K562 (cell line): ENCODE results near the gene FAM43B. TPM values are rescaled to one million over a fixed set of nuclear protein-coding genes. Genes with fewer than 3 reads are reported as not detected.

Experiments used
- ATAC-seq: fragments of 200-7000 bp; cut with Tn5 transposase; 3 replicates; pipeline ENCODE4 v1.9.1; 2020; ENCODE audit warnings: moderate library complexity
- BruUV-seq: library from RNA; stranded (reverse); fragments of 400-500 nt; replicated peaks from 2 replicates; lab custom pipeline; 2021; lab: Mats Ljungman, UMichigan
- CTCF ChIA-PET: fragments of 300-600 bp; formaldehyde crosslinking; extraction: SDS; loops from one replicate; lab custom pipeline; 2021; ENCODE audit warnings: low intra/inter-chr PET ratio; lab: Yijun Ruan, JAX
- POLR2A ChIA-PET: fragments of 300-600, 350-650 bp; sonication (Branson Sonifier 250); formaldehyde crosslinking; extraction: SDS; loops from one replicate; lab custom pipeline; 2021; ENCODE audit warnings: antibody characterized with exemption, inconsistent platforms; lab: Yijun Ruan, JAX
- DNase-seq, 4 experiments: peaks; one replicate each; pipeline versions ENCODE4 v3.0.0 to v3.0.0-alpha.2; 2011 to 2018; ENCODE audit warnings: low spot score in 3 of 4, mixed read lengths in 3 of 4; ENCODE audit errors: extremely low read depth in 1 of 4
- FAIRE-seq: peaks from 2 replicates; lab custom pipeline; 2011; peaks lifted over from hg19 to GRCh38; lab: Jason Lieb, UNC
- H2AFZ ChIP-seq: 2 replicates; pipeline ENCODE4 v1.6.0; 2011; ENCODE audit warnings: low read depth, low read length, control low read depth, inconsistent platforms
- H3K27ac ChIP-seq: fragments of 200-600 bp; 3 replicates; pipeline ENCODE4 v1.8.0; 2011; ENCODE audit warnings: low read depth, mild to moderate bottlenecking, control low read depth, inconsistent platforms, low read length, moderate library complexity, mixed read lengths; ENCODE audit errors: extremely low read depth
- H3K27me3 ChIP-seq, 2 experiments: fragments of 300-600 bp in 1 of 2; 2 replicates in 1 of 2; 3 replicates in 1 of 2; pipeline versions ENCODE4 v1.6.0 to v1.8.0; 2011; ENCODE audit warnings: inconsistent platforms in 2 of 2, low read length in 2 of 2, mild to moderate bottlenecking in 1 of 2, mixed read lengths in 1 of 2, moderate library complexity in 1 of 2; ENCODE audit not compliant: control insufficient read depth in 2 of 2, insufficient read depth in 2 of 2
- H3K36me3 ChIP-seq: fragments of 300-600 bp; 3 replicates; pipeline ENCODE4 v1.8.0; 2011; ENCODE audit warnings: mild to moderate bottlenecking, low read length, inconsistent platforms; ENCODE audit not compliant: control insufficient read depth, insufficient read depth
- H3K4me1 ChIP-seq, 2 experiments: fragments of 200-600 bp in 1 of 2; replicated peaks in 1 of 2; 2 replicates in 1 of 2; 3 replicates in 1 of 2; pipeline versions ENCODE4 v1.5.1 to v1.8.0; 2011; ENCODE audit warnings: inconsistent platforms in 2 of 2, low read length in 2 of 2, mild to moderate bottlenecking in 1 of 2, mixed read lengths in 1 of 2, moderate library complexity in 1 of 2; ENCODE audit not compliant: control insufficient read depth in 2 of 2, insufficient read depth in 2 of 2
- H3K4me2 ChIP-seq: 2 replicates; pipeline ENCODE4 v1.6.1; 2011; ENCODE audit warnings: low read length, control low read depth, inconsistent platforms, mixed read lengths; ENCODE audit not compliant: insufficient read depth
- H3K4me3 ChIP-seq: fragments of 200-600 bp; sonication (generic), shearing (Covaris generic); 2 replicates; pipeline ENCODE4 v1.5.1; 2016; ENCODE audit warnings: control low read depth, inconsistent platforms
- H3K79me2 ChIP-seq: fragments of 200-600 bp; 3 replicates; pipeline ENCODE4 v1.8.0; 2011; ENCODE audit warnings: low read length, inconsistent platforms; ENCODE audit not compliant: control insufficient read depth, insufficient read depth
- H3K9ac ChIP-seq, 2 experiments: 2 replicates each; pipeline versions ENCODE4 v1.6.0 to v1.6.1; 2011; ENCODE audit warnings: low read depth in 2 of 2, low read length in 2 of 2, control low read depth in 1 of 2, inconsistent platforms in 1 of 2, mild to moderate bottlenecking in 1 of 2, mixed read lengths in 1 of 2; ENCODE audit not compliant: insufficient read depth in 1 of 2
- H3K9me1 ChIP-seq: one replicate; pipeline ENCODE4 v1.6.0; 2011; ENCODE audit warnings: inconsistent platforms, mild to moderate bottlenecking, low read length, moderate library complexity; ENCODE audit not compliant: control insufficient read depth, insufficient read depth
- H3K9me3 ChIP-seq: replicated peaks from 2 replicates; pipeline ENCODE4 v1.5.1; 2011; ENCODE audit warnings: low read depth, low read length, inconsistent platforms; ENCODE audit not compliant: control insufficient read depth, insufficient read depth
- H4K20me1 ChIP-seq: replicated peaks from 2 replicates; pipeline ENCODE4 v1.6.1; 2011; ENCODE audit warnings: low read length, inconsistent platforms, mixed read lengths; ENCODE audit not compliant: control insufficient read depth, insufficient read depth
- GMEB1 ChIP-seq: fragments of 250-450 bp; sonication (Bioruptor Pico); IDR thresholded peaks from 2 replicates; pipeline ENCODE4 v1.4.0; 2020; ENCODE audit warnings: mild to moderate bottlenecking
- WGBS: fragments of 100-300 bp; shearing (Covaris generic); methylation state at CpG from one replicate; pipeline ENCODE4 v1.1.6; 2016; ENCODE audit warnings: low coverage, mixed read lengths; ENCODE audit not compliant: insufficient coverage; ENCODE audit errors: missing lambda C conversion rate; 5-methylcytosine and 5-hydroxymethylcytosine counted together
- in situ Hi-C: fragments of 300-500 bp; cut with MboI; formaldehyde crosslinking; loops from 4 replicates; pipeline ENCODE4 v1.15.0; 2018; ENCODE audit warnings: inconsistent platforms, mixed read lengths
- intact Hi-C: fragments of 100-400 bp; cut with micrococcal nuclease; formaldehyde crosslinking; loops from 2 replicates; pipeline ENCODE4 v1.14.2; 2022
- polyA plus RNA-seq, 8 experiments: library from polyadenylated mRNA; depleted of rRNA in 4 of 8; stranded (reverse) in 5 of 8; unstranded in 3 of 8; fragments of >200 nt; fragmentation: Nextera tagmentation in 2 of 8; fragmentation: Illumina TruSeq in 1 of 8; extraction: Ambion mirVana in 2 of 8; extraction: Trizol in 1 of 8; gene quantifications; 2 replicates each; pipeline versions ENCODE4 v1.2.1 to v1.2.3, GENCODE V29; 2011 to 2014; ENCODE audit warnings: inconsistent platforms in 1 of 8, missing spikeins in 1 of 8
- total RNA-seq, 7 experiments: library from RNA; depleted of rRNA in 6 of 7; stranded (reverse); fragments of >200 nt in 6 of 7; fragmentation: Illumina TruSeq in 2 of 7; extraction: Trizol in 2 of 7; gene quantifications; 2 replicates each; pipeline versions ENCODE4 v1.2.1 to v1.2.3, GENCODE V29; 2011 to 2021; ENCODE audit warnings: low replicate concordance in 1 of 7

FAM43B gene
- total and polyA plus RNA-seq, 9 of the 15 experiments (the other 6 are each of a cell fraction or from before 2014, with no cell fraction given) = not detected

DNA sequence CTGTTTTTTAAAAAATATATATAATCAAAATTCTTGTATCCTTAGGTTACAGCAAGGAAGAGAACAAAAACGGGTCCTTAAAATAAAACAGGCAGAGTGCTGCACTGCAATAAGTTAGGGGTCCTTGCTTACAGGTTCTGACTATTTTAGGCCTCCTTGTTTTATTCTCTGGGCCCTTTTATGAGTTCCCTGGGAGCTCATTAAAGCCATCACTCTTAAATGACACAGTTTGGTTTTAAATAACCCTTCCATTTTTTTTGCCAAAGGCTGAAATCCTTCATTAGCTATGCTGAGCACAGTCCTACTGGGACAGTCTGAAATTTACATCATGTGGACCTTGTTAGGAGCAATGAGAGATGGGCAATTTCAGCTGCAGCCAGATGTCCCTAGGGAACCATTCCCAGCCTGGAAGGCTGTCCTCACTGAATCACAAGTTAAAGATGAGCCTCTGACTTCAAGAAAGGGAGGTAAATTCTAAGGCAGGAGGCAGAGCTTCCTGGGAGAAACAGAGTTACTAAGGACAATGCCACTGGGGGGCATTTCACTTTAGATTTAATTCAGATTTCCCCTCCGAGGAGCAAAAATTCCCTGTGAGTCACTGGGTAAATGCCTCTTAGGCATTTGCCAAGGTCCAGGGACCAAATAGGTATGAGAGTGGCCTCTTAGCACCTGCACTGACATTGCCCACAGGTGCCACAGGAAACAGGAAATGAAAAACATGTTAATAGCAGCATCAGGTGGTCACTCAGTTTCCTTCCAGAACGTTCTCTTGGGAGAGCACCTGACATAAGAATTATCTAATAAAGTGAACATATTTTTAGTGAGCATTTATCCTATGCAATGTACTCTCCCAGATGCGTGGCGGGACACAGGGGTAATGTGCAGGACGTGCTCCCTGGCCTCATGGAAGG is 40.6 kb upstream of the FAM43B start:
- no peak overlapping the region for H3K9ac ChIP-seq
- no TSS peak for BruUV-seq
- peaks cover 12% of the 10 kb centered on the region for H3K79me2 ChIP-seq
- H3K9me1 ChIP-seq = no peaks in the 10 kb centered on the region
- ATAC-seq = no peak
- no peaks in the 10 kb centered on the region for H4K20me1 ChIP-seq
- no peak overlapping the region for H3K4me3 ChIP-seq
- CTCF ChIA-PET = no interaction called here
- in situ Hi-C loops (no loop called here), intact Hi-C loops (no loop called here)
- H3K4me1 ChIP-seq = peaks cover 3 to 10% of the 10 kb centered on the region in 2 experiments; a peak in 4 of 5 replicates
- H3K9me3 ChIP-seq = peaks cover 7% of the 10 kb centered on the region; the same call in 1 of the 2 replicates
- no peak for TF ChIP-seq GMEB1 (CRISPR knock-in tag)
- TF ChIP-seq, all 486 proteins: peak for 0
- under 1% methylated on average over 6 of the region's 6 CpGs for WGBS
- DNase-seq = no peak
- Histone ChIP-seq H3K4me2 (no peak overlapping the region), H2AFZ (no peak overlapping the region), H3K27me3 (peaks cover 25 to 29% of the 10 kb centered on the region in 2 experiments; a peak in 4 of 5 replicates), H3K36me3 (no peaks in the 10 kb centered on the region), H3K27ac (no peak overlapping the region)
- POLR2A ChIA-PET = interaction anchor here (1.0 to 1.3 kb wide), 2 partner anchors 10 to 150 kb away, joined by 3 read pairs; no protein-coding TSS in a partner anchor
- FAIRE-seq = no peak
